A549 (cell line): Measurements from ENCODE around the gene SLN. TPM values are rescaled to one million over a fixed set of nuclear protein-coding genes. Genes with fewer than 3 reads are reported as not detected.

ENCODE experiments used
- ATAC-seq, 2 experiments: fragments of 200-7000 bp in 1 of 2; fragments of >200 bp in 1 of 2; cut with Nextera tagmentation in 1 of 2; cut with Tn5 transposase in 1 of 2; 3 replicates each; pipeline versions ENCODE4 v1.8.0 to v1.9.1; 2018 to 2020; ENCODE audit warnings: mild to moderate bottlenecking in 1 of 2, moderate library complexity in 1 of 2
- CTCF ChIA-PET: fragments of 300-600 bp; sonication (Branson Sonifier 250); formaldehyde crosslinking; extraction: SDS; loops from one replicate; lab custom pipeline; 2021; ENCODE audit warnings: antibody characterized with exemption, inconsistent platforms; lab: Yijun Ruan, JAX
- POLR2A ChIA-PET: fragments of 350-600 bp; formaldehyde crosslinking; extraction: SDS; loops from one replicate; lab custom pipeline; 2021; ENCODE audit warnings: antibody characterized with exemption, inconsistent platforms; lab: Yijun Ruan, JAX
- DNase-seq, 2 experiments: peaks; one replicate each; pipeline versions ENCODE4 v3.0.0 to v3.0.0-alpha.2; 2011 to 2016; ENCODE audit warnings: low read depth in 1 of 2, low spot score in 1 of 2
- FAIRE-seq: peaks from 2 replicates; lab custom pipeline; 2011; peaks lifted over from hg19 to GRCh38; lab: Jason Lieb, UNC
- H3K27ac ChIP-seq, 2 experiments: fragments of >200 bp; sonication (Bioruptor Twin); formaldehyde crosslinking; 3 replicates each; pipeline ENCODE4 v1.5.1; 2016 to 2017
- H3K4me1 ChIP-seq: fragments of >200 bp; sonication (Bioruptor Twin); formaldehyde crosslinking; 3 replicates; pipeline ENCODE4 v1.6.1; 2016
- H3K4me2 ChIP-seq: fragments of >200 bp; sonication (Bioruptor Twin); formaldehyde crosslinking; 3 replicates; pipeline ENCODE4 v1.6.1; 2016
- H3K4me3 ChIP-seq: fragments of >200 bp; sonication (Bioruptor Twin); formaldehyde crosslinking; 3 replicates; pipeline ENCODE4 v1.5.1; 2016
- H3K9me3 ChIP-seq: fragments of >200 bp; sonication (Bioruptor Twin); formaldehyde crosslinking; 3 replicates; pipeline ENCODE4 v1.6.1; 2016
- CBX2 ChIP-seq: fragments of 200-600 bp; sonication (generic); IDR thresholded peaks from 2 replicates; pipeline ENCODE4 v1.6.1; 2016; ENCODE audit warnings: low read depth, mild to moderate bottlenecking, borderline replicate concordance
- CHD2 ChIP-seq: fragments of 150-350 bp; IDR thresholded peaks from 2 replicates; pipeline ENCODE4 v1.6.1; 2014; ENCODE audit warnings: low read length; ENCODE audit not compliant: partially characterized antibody
- CHD4 ChIP-seq: fragments of 200-600 bp; sonication (generic); IDR thresholded peaks from 2 replicates; pipeline ENCODE4 v1.6.1; 2016; ENCODE audit warnings: antibody characterized with exemption, mild to moderate bottlenecking, borderline replicate concordance
- FOSB ChIP-seq: fragments of 250-450 bp; sonication (Bioruptor Pico); IDR thresholded peaks from 2 replicates; pipeline ENCODE4 v1.5.0; 2020; ENCODE audit warnings: mild to moderate bottlenecking, moderate library complexity
- FOSL2 ChIP-seq, 2 experiments: fragments of 450-650 bp in 1 of 2; fragments of >200 bp in 1 of 2; sonication (Bioruptor Twin) in 1 of 2; formaldehyde crosslinking; IDR thresholded peaks; 2 replicates each; pipeline versions ENCODE4 v1.5.0 to v1.6.1; 2016 to 2020; ENCODE audit warnings: mild to moderate bottlenecking in 1 of 2, moderate library complexity in 1 of 2
- GATA3 ChIP-seq: IDR thresholded peaks from 2 replicates; pipeline ENCODE4 v1.6.1; 2012; ENCODE audit warnings: borderline replicate concordance
- HOXB13 ChIP-seq: fragments of 250-450 bp; sonication (Bioruptor Pico); IDR thresholded peaks from 2 replicates; pipeline ENCODE4 v1.5.0; 2020; ENCODE audit warnings: low read depth, mild to moderate bottlenecking, moderate library complexity
- HOXB5 ChIP-seq: fragments of 250-450 bp; sonication (Bioruptor Pico); IDR thresholded peaks from 2 replicates; pipeline ENCODE4 v1.5.0; 2020; ENCODE audit warnings: mild to moderate bottlenecking, moderate library complexity
- JUN ChIP-seq, 2 experiments: fragments of >200 bp; sonication (Bioruptor Twin); formaldehyde crosslinking; IDR thresholded peaks; 2 replicates in 1 of 2; 3 replicates in 1 of 2; pipeline ENCODE4 v1.6.1; 2016 to 2017
- JUNB ChIP-seq: fragments of >200 bp; sonication (Bioruptor Twin); formaldehyde crosslinking; IDR thresholded peaks from 2 replicates; pipeline ENCODE4 v1.6.1; 2016
- MAZ ChIP-seq: fragments of 150-350 bp; IDR thresholded peaks from 2 replicates; pipeline ENCODE4 v1.6.1; 2014; ENCODE audit warnings: antibody characterized with exemption, low read depth, low read length, borderline replicate concordance
- NFE2L2 ChIP-seq: fragments of 150-350 bp; conservative IDR thresholded peaks from 2 replicates; pipeline ENCODE4 v1.6.1; 2014; ENCODE audit warnings: low read length
- RAD21 ChIP-seq, 2 experiments: fragments of >200 bp in 1 of 2; sonication (Bioruptor Twin) in 1 of 2; formaldehyde crosslinking in 1 of 2; IDR thresholded peaks in 1 of 2; conservative IDR thresholded peaks in 1 of 2; 2 replicates in 1 of 2; 3 replicates in 1 of 2; pipeline ENCODE4 v1.6.1; 2012 to 2018; ENCODE audit warnings: inconsistent platforms in 1 of 2
- SREBF2 ChIP-seq: fragments of 450-650 bp; IDR thresholded peaks from 2 replicates; pipeline ENCODE4 v1.6.1; 2014; ENCODE audit warnings: mild to moderate bottlenecking, moderate library complexity
- ZC3H11A ChIP-seq: fragments of 450-650 bp; IDR thresholded peaks from 2 replicates; pipeline ENCODE4 v1.6.1; 2014; ENCODE audit warnings: antibody characterized with exemption, mild to moderate bottlenecking
- ZFP36 ChIP-seq: fragments of 450-650 bp; IDR thresholded peaks from 2 replicates; pipeline ENCODE4 v1.6.1; 2014; ENCODE audit warnings: borderline replicate concordance; ENCODE audit not compliant: partially characterized antibody
- WGBS: methylation state at CpG from one replicate; pipeline ENCODE4 v1.1.6; 2017; ENCODE audit errors: missing lambda C conversion rate; 5-methylcytosine and 5-hydroxymethylcytosine counted together
- polyA plus RNA-seq, 4 experiments: library from polyadenylated mRNA; depleted of rRNA in 3 of 4; stranded (reverse); fragments of >200 nt; fragmentation: RNase III in 1 of 4; extraction: RNeasy Plus Mini Kit Qiagen cat#74134 plus additional on column Dnase treatment in 1 of 4; gene quantifications; 2 replicates in 3 of 4; 3 replicates in 1 of 4; pipeline ENCODE4 v1.2.3, GENCODE V29; 2011 to 2017
- TF ChIP-seq, protein P1 (sequence below): fragments of >200 bp; sonication (Bioruptor Twin); formaldehyde crosslinking; IDR thresholded peaks from 3 replicates; pipeline ENCODE4 v1.5.1; 2016
- TF ChIP-seq, protein P2 (sequence below): fragments of 250-450 bp; sonication (Bioruptor Pico); IDR thresholded peaks from 2 replicates; pipeline ENCODE4 v1.5.0; 2020; ENCODE audit warnings: low read depth, mild to moderate bottlenecking, moderate library complexity
- TF ChIP-seq, protein P3 (sequence below): IDR thresholded peaks from 2 replicates; pipeline ENCODE4 v1.6.1; 2012
- TF ChIP-seq, protein P4 (sequence below): IDR thresholded peaks from 2 replicates; pipeline ENCODE4 v1.6.1; 2012; ENCODE audit warnings: low read depth, borderline replicate concordance
- TF ChIP-seq, protein P5 (sequence below): IDR thresholded peaks from 2 replicates; pipeline ENCODE4 v1.6.1; 2012

The SLN gene
- polyA plus RNA-seq, 2 of the 4 experiments (the other 2 are of a cell fraction), result 1.3 to 2.2 TPM

DNA sequence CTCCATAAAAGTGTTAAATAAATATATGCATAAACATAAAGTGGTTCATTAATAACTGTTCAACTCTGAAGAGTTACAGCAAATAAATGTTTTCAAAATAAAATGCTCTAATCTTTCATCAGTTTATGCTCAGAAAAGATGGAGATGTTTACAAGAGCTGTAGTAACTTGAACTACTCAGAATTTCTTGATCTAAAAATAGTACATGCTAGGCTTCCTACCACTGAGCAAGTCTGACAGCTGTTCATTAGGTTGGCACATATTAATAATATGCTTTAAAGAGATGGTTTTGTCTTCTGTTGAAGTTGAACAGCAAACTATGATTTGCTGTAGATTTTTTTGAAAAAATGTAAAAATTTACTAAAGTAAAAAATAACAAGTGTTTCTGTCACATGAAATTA lies 10.8 kb upstream of the SLN start:
- TF ChIP-seq, protein P1, sequence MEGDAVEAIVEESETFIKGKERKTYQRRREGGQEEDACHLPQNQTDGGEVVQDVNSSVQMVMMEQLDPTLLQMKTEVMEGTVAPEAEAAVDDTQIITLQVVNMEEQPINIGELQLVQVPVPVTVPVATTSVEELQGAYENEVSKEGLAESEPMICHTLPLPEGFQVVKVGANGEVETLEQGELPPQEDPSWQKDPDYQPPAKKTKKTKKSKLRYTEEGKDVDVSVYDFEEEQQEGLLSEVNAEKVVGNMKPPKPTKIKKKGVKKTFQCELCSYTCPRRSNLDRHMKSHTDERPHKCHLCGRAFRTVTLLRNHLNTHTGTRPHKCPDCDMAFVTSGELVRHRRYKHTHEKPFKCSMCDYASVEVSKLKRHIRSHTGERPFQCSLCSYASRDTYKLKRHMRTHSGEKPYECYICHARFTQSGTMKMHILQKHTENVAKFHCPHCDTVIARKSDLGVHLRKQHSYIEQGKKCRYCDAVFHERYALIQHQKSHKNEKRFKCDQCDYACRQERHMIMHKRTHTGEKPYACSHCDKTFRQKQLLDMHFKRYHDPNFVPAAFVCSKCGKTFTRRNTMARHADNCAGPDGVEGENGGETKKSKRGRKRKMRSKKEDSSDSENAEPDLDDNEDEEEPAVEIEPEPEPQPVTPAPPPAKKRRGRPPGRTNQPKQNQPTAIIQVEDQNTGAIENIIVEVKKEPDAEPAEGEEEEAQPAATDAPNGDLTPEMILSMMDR, result no peak
- TF ChIP-seq, protein P2, sequence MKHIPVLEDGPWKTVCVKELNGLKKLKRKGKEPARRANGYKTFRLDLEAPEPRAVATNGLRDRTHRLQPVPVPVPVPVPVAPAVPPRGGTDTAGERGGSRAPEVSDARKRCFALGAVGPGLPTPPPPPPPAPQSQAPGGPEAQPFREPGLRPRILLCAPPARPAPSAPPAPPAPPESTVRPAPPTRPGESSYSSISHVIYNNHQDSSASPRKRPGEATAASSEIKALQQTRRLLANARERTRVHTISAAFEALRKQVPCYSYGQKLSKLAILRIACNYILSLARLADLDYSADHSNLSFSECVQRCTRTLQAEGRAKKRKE, result no peak
- TF ChIP-seq HOXB13 (CRISPR knock-in tag) (no peak), CHD4 (no peak)
- TF ChIP-seq, protein P3, sequence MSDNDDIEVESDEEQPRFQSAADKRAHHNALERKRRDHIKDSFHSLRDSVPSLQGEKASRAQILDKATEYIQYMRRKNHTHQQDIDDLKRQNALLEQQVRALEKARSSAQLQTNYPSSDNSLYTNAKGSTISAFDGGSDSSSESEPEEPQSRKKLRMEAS, result no peak
- no peak for ATAC-seq
- no peak overlapping the region for H3K4me2 ChIP-seq
- no peak overlapping the region for H3K4me3 ChIP-seq
- no peak overlapping the region for H3K27ac ChIP-seq
- 0 out of 3 replicates have a peak, but pooled peaks cover 7% of the 10 kb centered on the region for H3K4me1 ChIP-seq
- no peak for DNase-seq
- POLR2A ChIA-PET, result no interaction called here
- FAIRE-seq, result no peak
- no peaks in the 10 kb centered on the region for H3K9me3 ChIP-seq
- CTCF ChIA-PET, result no interaction called here

DNA sequence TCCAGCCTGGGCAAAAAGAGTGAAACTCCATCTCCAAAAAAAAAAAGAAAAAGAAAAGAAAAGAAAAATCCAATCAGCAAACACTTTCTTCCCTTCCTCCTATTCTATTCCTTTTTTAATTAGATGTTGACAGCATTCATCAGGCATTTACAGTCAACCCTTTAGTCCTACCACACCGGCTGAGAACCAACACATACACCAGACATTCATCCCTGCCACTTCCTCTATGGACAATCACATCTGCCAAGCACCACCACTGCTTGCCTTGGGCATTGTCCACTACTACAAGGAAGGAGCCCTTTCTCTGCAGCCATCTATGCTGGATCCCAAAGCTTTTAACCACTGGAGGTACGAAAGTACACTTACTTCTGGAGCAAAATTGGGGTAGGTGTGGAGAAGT lies 9.4 kb upstream of the SLN start:
- TF ChIP-seq GATA3 (no peak), RAD21 (conservative IDR thresholded peaks at IDR 0.05 in 1 of 2, IDR thresholded peaks at IDR 0.05 in 1 of 2) (no peak), SREBF2 (no peak), JUNB (no peak), JUN (IDR thresholded peaks at IDR 0.05) (no peak), FOSB (CRISPR knock-in tag) (no peak), ZFP36 (no peak), MAZ (no peak), HOXB13 (CRISPR knock-in tag) (no peak), FOSL2 (IDR thresholded peaks at IDR 0.05) (no peak), FOSL2 (CRISPR knock-in tag; IDR thresholded peaks at IDR 0.05) (no peak), CHD2 (no peak), NFE2L2 (no peak), HOXB5 (CRISPR knock-in tag) (no peak), CBX2 (no peak), ZC3H11A (no peak)
- TF ChIP-seq, protein P4, sequence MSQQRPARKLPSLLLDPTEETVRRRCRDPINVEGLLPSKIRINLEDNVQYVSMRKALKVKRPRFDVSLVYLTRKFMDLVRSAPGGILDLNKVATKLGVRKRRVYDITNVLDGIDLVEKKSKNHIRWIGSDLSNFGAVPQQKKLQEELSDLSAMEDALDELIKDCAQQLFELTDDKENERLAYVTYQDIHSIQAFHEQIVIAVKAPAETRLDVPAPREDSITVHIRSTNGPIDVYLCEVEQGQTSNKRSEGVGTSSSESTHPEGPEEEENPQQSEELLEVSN, result no peak
- TF ChIP-seq, protein P5, sequence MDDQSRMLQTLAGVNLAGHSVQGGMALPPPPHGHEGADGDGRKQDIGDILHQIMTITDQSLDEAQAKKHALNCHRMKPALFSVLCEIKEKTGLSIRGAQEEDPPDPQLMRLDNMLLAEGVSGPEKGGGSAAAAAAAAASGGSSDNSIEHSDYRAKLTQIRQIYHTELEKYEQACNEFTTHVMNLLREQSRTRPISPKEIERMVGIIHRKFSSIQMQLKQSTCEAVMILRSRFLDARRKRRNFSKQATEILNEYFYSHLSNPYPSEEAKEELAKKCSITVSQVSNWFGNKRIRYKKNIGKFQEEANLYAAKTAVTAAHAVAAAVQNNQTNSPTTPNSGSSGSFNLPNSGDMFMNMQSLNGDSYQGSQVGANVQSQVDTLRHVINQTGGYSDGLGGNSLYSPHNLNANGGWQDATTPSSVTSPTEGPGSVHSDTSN, result no peak
- no peaks in the 10 kb centered on the region for H3K9me3 ChIP-seq
- 42% methylated on average over 2 of the region's 2 CpGs for WGBS
- 0 out of 3 replicates have a peak, but pooled peaks cover 7% of the 10 kb centered on the region for H3K4me1 ChIP-seq
- DNase-seq, result no peak
- H3K4me3 ChIP-seq, result no peak overlapping the region
- FAIRE-seq, result no peak
- ChIA-PET CTCF (interaction anchor here (0.7 to 1.0 kb wide), 2 partner anchors 172 to 1135 kb away, joined by 3 to 5 read pairs; no protein-coding TSS in a partner anchor), POLR2A (no interaction called here)
- H3K27ac ChIP-seq, result no peak overlapping the region
- no peak for ATAC-seq
- H3K4me2 ChIP-seq, result no peak overlapping the region
